Measurements from ENCODE around the gene MACROD2.

The MACROD2 gene

DNA sequence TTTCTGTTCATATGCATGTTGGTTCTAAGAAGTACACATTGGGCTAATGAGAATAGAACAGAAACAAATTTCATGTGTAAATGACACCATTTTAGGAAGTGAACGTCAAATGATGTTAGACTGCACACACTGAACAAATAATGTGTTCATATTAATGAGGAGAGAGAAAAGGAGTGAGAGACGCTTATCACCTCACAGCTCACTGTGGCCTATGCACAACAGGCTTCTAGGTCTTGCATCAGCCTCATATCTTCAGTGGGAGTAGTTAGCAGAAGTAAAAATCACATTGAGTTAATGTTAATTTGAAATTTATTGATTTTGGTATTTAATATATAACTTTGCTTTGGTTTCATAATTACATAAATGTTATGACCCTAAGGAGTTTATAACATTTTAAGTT lies 454.9 kb downstream of the MACROD2 start:
- TF ChIP-seq GLIS3 (CRISPR knock-in tag; IDR thresholded peaks at IDR 0.05) (no peak), BACH2 (CRISPR knock-in tag; IDR thresholded peaks at IDR 0.05; ENCODE audit: borderline replicate concordance) (no peak), ZNF565 (CRISPR knock-in tag; conservative IDR thresholded peaks at IDR 0.05; ENCODE audit: low read depth) (no peak), ISL1 (CRISPR knock-in tag; IDR thresholded peaks at IDR 0.05) (no peak), ZNF70 (CRISPR knock-in tag; IDR thresholded peaks at IDR 0.05) (no peak), TCF4 (CRISPR knock-in tag; IDR thresholded peaks at IDR 0.05; ENCODE audit: borderline replicate concordance) (no peak), OSR1 (CRISPR knock-in tag; IDR thresholded peaks at IDR 0.05) (no peak), ZFP3 (CRISPR knock-in tag; IDR thresholded peaks at IDR 0.05) (no peak), SNAI2 (CRISPR knock-in tag; IDR thresholded peaks at IDR 0.05) (no peak), TOX (CRISPR knock-in tag; IDR thresholded peaks at IDR 0.05; ENCODE audit: borderline replicate concordance) (no peak), CSDC2 (CRISPR knock-in tag; IDR thresholded peaks at IDR 0.05) (no peak), RARB (CRISPR knock-in tag; IDR thresholded peaks at IDR 0.05) (no peak), ZNF8 (CRISPR knock-in tag; IDR thresholded peaks at IDR 0.05) (no peak), ESRRG (CRISPR knock-in tag; IDR thresholded peaks at IDR 0.05) (no peak)
- TF ChIP-seq, protein P1, sequence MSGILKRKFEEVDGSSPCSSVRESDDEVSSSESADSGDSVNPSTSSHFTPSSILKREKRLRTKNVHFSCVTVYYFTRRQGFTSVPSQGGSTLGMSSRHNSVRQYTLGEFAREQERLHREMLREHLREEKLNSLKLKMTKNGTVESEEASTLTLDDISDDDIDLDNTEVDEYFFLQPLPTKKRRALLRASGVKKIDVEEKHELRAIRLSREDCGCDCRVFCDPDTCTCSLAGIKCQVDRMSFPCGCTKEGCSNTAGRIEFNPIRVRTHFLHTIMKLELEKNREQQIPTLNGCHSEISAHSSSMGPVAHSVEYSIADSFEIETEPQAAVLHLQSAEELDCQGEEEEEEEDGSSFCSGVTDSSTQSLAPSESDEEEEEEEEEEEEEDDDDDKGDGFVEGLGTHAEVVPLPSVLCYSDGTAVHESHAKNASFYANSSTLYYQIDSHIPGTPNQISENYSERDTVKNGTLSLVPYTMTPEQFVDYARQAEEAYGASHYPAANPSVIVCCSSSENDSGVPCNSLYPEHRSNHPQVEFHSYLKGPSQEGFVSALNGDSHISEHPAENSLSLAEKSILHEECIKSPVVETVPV (CRISPR knock-in tag; IDR thresholded peaks at IDR 0.05), result no peak
- TF ChIP-seq, protein P2, sequence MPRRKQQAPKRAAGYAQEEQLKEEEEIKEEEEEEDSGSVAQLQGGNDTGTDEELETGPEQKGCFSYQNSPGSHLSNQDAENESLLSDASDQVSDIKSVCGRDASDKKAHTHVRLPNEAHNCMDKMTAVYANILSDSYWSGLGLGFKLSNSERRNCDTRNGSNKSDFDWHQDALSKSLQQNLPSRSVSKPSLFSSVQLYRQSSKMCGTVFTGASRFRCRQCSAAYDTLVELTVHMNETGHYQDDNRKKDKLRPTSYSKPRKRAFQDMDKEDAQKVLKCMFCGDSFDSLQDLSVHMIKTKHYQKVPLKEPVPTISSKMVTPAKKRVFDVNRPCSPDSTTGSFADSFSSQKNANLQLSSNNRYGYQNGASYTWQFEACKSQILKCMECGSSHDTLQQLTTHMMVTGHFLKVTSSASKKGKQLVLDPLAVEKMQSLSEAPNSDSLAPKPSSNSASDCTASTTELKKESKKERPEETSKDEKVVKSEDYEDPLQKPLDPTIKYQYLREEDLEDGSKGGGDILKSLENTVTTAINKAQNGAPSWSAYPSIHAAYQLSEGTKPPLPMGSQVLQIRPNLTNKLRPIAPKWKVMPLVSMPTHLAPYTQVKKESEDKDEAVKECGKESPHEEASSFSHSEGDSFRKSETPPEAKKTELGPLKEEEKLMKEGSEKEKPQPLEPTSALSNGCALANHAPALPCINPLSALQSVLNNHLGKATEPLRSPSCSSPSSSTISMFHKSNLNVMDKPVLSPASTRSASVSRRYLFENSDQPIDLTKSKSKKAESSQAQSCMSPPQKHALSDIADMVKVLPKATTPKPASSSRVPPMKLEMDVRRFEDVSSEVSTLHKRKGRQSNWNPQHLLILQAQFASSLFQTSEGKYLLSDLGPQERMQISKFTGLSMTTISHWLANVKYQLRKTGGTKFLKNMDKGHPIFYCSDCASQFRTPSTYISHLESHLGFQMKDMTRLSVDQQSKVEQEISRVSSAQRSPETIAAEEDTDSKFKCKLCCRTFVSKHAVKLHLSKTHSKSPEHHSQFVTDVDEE (CRISPR knock-in tag; IDR thresholded peaks at IDR 0.05), result no peak
- TF ChIP-seq, protein P3, sequence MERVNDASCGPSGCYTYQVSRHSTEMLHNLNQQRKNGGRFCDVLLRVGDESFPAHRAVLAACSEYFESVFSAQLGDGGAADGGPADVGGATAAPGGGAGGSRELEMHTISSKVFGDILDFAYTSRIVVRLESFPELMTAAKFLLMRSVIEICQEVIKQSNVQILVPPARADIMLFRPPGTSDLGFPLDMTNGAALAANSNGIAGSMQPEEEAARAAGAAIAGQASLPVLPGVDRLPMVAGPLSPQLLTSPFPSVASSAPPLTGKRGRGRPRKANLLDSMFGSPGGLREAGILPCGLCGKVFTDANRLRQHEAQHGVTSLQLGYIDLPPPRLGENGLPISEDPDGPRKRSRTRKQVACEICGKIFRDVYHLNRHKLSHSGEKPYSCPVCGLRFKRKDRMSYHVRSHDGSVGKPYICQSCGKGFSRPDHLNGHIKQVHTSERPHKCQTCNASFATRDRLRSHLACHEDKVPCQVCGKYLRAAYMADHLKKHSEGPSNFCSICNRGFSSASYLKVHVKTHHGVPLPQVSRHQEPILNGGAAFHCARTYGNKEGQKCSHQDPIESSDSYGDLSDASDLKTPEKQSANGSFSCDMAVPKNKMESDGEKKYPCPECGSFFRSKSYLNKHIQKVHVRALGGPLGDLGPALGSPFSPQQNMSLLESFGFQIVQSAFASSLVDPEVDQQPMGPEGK (CRISPR knock-in tag; IDR thresholded peaks at IDR 0.05; ENCODE audit: borderline replicate concordance), result no peak
- TF ChIP-seq, protein P4, sequence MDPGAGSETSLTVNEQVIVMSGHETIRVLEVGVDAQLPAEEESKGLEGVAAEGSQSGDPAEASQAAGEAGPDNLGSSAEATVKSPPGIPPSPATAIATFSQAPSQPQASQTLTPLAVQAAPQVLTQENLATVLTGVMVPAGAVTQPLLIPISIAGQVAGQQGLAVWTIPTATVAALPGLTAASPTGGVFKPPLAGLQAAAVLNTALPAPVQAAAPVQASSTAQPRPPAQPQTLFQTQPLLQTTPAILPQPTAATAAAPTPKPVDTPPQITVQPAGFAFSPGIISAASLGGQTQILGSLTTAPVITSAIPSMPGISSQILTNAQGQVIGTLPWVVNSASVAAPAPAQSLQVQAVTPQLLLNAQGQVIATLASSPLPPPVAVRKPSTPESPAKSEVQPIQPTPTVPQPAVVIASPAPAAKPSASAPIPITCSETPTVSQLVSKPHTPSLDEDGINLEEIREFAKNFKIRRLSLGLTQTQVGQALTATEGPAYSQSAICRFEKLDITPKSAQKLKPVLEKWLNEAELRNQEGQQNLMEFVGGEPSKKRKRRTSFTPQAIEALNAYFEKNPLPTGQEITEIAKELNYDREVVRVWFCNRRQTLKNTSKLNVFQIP (CRISPR knock-in tag; IDR thresholded peaks at IDR 0.05; ENCODE audit: borderline replicate concordance, low read depth), result no peak
- ATAC-seq, result no peak

DNA sequence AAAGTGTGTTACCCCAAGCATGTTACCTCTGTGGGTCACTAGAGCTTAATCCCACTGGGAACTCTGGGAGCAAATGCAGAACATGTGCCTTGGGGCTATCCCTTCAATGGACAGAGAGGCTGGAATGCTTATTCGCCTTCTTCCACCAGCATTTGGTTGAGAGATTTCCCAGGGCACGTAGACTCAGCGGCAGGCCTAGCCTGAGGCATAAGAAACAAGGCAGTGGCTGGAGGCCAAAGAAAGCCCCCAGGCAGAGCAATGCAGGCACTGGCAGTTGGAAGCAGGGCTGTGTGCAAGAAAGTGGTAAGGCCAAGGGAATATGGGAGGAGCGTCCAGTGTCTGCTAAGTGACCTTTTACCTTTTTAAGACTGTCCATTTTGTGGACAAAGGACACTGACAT lies 456.1 kb downstream of the MACROD2 start:
- TF ChIP-seq, protein P1 (CRISPR knock-in tag; IDR thresholded peaks at IDR 0.05), result no peak
- TF ChIP-seq, protein P2 (CRISPR knock-in tag; IDR thresholded peaks at IDR 0.05), result no peak
- TF ChIP-seq SNAI2 (CRISPR knock-in tag; IDR thresholded peaks at IDR 0.05), result no peak
- no peak for TF ChIP-seq PPARA (CRISPR knock-in tag; IDR thresholded peaks at IDR 0.05; ENCODE audit: borderline replicate concordance)
- no peak for TF ChIP-seq CSDC2 (CRISPR knock-in tag; IDR thresholded peaks at IDR 0.05)
- no peak for TF ChIP-seq BACH2 (CRISPR knock-in tag; IDR thresholded peaks at IDR 0.05; ENCODE audit: borderline replicate concordance)
- no peak for TF ChIP-seq TCF4 (CRISPR knock-in tag; IDR thresholded peaks at IDR 0.05; ENCODE audit: borderline replicate concordance)
- no peak for TF ChIP-seq GLIS3 (CRISPR knock-in tag; IDR thresholded peaks at IDR 0.05)
- TF ChIP-seq ZFP30 (CRISPR knock-in tag; IDR thresholded peaks at IDR 0.05), result no peak
- TF ChIP-seq ZNF8 (CRISPR knock-in tag; IDR thresholded peaks at IDR 0.05), result no peak
- no peak for ATAC-seq
